Measurements from ENCODE around the gene MBD3L2. TPM values are rescaled to one million over a fixed set of nuclear protein-coding genes. Genes with fewer than 3 reads are reported as not detected.
"Not testable (repeated sequence)": the region's sequence is repeated elsewhere in the genome, so short reads cannot be mapped to it uniquely, and the experiment has no call there.

MBD3L2 gene
- total RNA-seq, 4 donors from 2014 or later, result not detected

GRCh38 chr19:7007859-7008258 lies 41.3 kb upstream of the MBD3L2 start:
- no peaks in the 10 kb centered on the region for H3K27me3 ChIP-seq
- DNase-seq, result no peak
- no peaks in the 10 kb centered on the region for H3K9me3 ChIP-seq
- WGBS, 2 donors, result 57 to 64% methylated on average over 4 of the region's 4 CpGs
- intact Hi-C loops (cut with DNase I), result no loop called here
- H3K27ac ChIP-seq, result no peak overlapping the region
- TF ChIP-seq POLR2A (IDR thresholded peaks at IDR 0.05), result no peak
- TF ChIP-seq, protein P1, sequence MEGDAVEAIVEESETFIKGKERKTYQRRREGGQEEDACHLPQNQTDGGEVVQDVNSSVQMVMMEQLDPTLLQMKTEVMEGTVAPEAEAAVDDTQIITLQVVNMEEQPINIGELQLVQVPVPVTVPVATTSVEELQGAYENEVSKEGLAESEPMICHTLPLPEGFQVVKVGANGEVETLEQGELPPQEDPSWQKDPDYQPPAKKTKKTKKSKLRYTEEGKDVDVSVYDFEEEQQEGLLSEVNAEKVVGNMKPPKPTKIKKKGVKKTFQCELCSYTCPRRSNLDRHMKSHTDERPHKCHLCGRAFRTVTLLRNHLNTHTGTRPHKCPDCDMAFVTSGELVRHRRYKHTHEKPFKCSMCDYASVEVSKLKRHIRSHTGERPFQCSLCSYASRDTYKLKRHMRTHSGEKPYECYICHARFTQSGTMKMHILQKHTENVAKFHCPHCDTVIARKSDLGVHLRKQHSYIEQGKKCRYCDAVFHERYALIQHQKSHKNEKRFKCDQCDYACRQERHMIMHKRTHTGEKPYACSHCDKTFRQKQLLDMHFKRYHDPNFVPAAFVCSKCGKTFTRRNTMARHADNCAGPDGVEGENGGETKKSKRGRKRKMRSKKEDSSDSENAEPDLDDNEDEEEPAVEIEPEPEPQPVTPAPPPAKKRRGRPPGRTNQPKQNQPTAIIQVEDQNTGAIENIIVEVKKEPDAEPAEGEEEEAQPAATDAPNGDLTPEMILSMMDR (IDR thresholded peaks at IDR 0.05), result no peak
- no peaks in the 10 kb centered on the region for H3K36me3 ChIP-seq
- H3K4me1 ChIP-seq, result no peaks in the 10 kb centered on the region
- H3K4me3 ChIP-seq (replicated peaks in 1 of 3), result no peak overlapping the region

GRCh38 chr19:7010722-7011593 lies 38.2 kb upstream of the MBD3L2 start:
- WGBS, 2 donors, result 86 to 87% methylated on average over 11 to 12 of the region's 12 CpGs
- no peak for DNase-seq
- TF ChIP-seq, protein P1 (IDR thresholded peaks at IDR 0.05), result no peak
- no peak for TF ChIP-seq POLR2A (IDR thresholded peaks at IDR 0.05)

DNA sequence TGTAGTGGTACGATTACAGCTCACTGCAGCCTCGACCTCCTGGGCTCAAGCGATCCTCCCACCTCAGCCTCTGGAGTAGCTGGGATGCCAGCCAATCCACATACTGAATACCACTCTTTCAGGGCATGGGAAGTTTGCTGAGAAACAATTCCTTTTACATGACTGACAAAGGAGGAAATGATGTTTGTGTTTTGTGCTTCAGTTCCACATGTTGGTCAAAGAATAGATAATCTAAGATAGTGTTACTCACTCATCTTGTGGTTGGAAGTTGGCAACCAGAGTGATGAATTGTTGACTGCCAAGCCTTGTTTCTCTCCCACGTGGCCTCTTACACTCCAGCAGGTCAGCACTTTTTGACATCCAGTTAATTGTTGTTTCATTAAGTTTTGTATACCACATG lies 35.4 kb upstream of the MBD3L2 start:
- no peak for TF ChIP-seq POLR2A (IDR thresholded peaks at IDR 0.05)
- TF ChIP-seq, protein P1 (IDR thresholded peaks at IDR 0.05), result no peak
- no peaks in the 10 kb centered on the region for H3K27me3 ChIP-seq
- intact Hi-C loops (cut with DNase I), result no loop called here
- WGBS, 2 donors, result 76 to 77% methylated on average over 4 of the region's 4 CpGs
- no peaks in the 10 kb centered on the region for H3K36me3 ChIP-seq
- DNase-seq, result no peak
- H3K4me3 ChIP-seq (replicated peaks in 1 of 3), result no peak overlapping the region
- H3K9me3 ChIP-seq, result no peaks in the 10 kb centered on the region
- no peaks in the 10 kb centered on the region for H3K4me1 ChIP-seq
- H3K27ac ChIP-seq, result no peak overlapping the region

More at GRCh38 chr19:7010722-7011593, 38.2 kb upstream of the MBD3L2 start:
- Histone ChIP-seq H3K4me3 (replicated peaks in 1 of 3) (no peak overlapping the region), H3K36me3 (no peaks in the 10 kb centered on the region), H3K27ac (no peak overlapping the region), H3K9me3 (no peaks in the 10 kb centered on the region), H3K27me3 (no peaks in the 10 kb centered on the region), H3K4me1 (no peaks in the 10 kb centered on the region)
- intact Hi-C loops (cut with DNase I), result no loop called here

GRCh38 chr19:7018828-7019227 lies 30.3 kb upstream of the MBD3L2 start:
- no peak for DNase-seq
- H3K9me3 ChIP-seq, result no peaks in the 10 kb centered on the region
- no peaks in the 10 kb centered on the region for H3K36me3 ChIP-seq
- H3K27me3 ChIP-seq, result no peaks in the 10 kb centered on the region
- intact Hi-C loops (cut with DNase I), result no loop called here
- TF ChIP-seq, protein P1 (IDR thresholded peaks at IDR 0.05), result no peak
- no peak for TF ChIP-seq POLR2A (IDR thresholded peaks at IDR 0.05)
- 62 to 68% methylated on average over 6 of the region's 6 CpGs for WGBS, 2 donors
- H3K4me3 ChIP-seq (replicated peaks in 1 of 3), result no peak overlapping the region
- H3K4me1 ChIP-seq, result no peaks in the 10 kb centered on the region
- no peak overlapping the region for H3K27ac ChIP-seq

GRCh38 chr19:7021331-7021730 lies 27.8 kb upstream of the MBD3L2 start, which contains the start of gene MBD3L2B:
Gene MBD3L2B, minus strand, starts transcription at chr19:7021431. Its CDS starts 34 bp downstream, at chr19:7021397.
- H3K4me1 ChIP-seq; H3K9me3 ChIP-seq; intact Hi-C loops (cut with DNase I); H3K4me3 ChIP-seq (replicated peaks in 1 of 3); DNase-seq; H3K27me3 ChIP-seq; H3K27ac ChIP-seq; H3K36me3 ChIP-seq: not testable (repeated sequence)
- WGBS, 2 donors, result no CpG with 5 or more reads among the region's 6 CpGs

GRCh38 chr19:7028790-7029189 lies 20.3 kb upstream of the MBD3L2 start:
- H3K36me3 ChIP-seq; H3K27me3 ChIP-seq; H3K4me1 ChIP-seq; H3K27ac ChIP-seq; H3K4me3 ChIP-seq (replicated peaks in 1 of 3); intact Hi-C loops (cut with DNase I); DNase-seq; H3K9me3 ChIP-seq: not testable (repeated sequence)
- no CpG with 5 or more reads among the region's 1 CpG for WGBS, 2 donors

DNA sequence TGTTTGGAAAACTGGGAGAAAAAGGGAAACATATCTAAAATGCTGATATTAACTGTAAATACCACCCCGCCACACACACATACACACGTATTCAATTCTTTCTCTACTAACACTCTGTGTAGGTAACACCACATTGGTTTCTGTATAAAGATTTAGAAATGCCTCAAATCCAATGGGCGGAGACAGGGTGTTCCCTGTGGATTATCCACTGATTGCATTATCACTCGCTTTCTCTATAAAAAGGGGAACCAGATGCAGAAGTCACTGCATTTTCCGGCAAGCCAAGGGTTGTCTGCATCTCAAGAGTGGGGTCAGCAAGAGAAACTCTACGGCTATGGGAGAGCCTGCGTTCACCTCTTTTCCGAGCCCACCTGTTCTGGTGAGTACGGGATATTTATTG lies 18.8 kb upstream of the MBD3L2 start, which contains the start of gene MBD3L5:
Gene MBD3L5, plus strand, starts transcription at position 301 of the 400 bp plus-strand sequence. Its CDS starts 34 bp downstream, at position 335.
- intact Hi-C loops (cut with DNase I); H3K36me3 ChIP-seq; H3K9me3 ChIP-seq; DNase-seq; H3K27ac ChIP-seq; H3K4me3 ChIP-seq (replicated peaks in 1 of 3); H3K27me3 ChIP-seq; H3K4me1 ChIP-seq: not testable (repeated sequence)
- no CpG with 5 or more reads among the region's 9 CpGs for WGBS, 2 donors

GRCh38 chr19:7040079-7040478 lies 9.0 kb upstream of the MBD3L2 start, which contains the start of gene MBD3L4:
Gene MBD3L4, minus strand, starts transcription at chr19:7040179. Its CDS starts 35 bp downstream, at chr19:7040144.
- H3K9me3 ChIP-seq; H3K27me3 ChIP-seq; H3K4me1 ChIP-seq; H3K4me3 ChIP-seq (replicated peaks in 1 of 3); H3K27ac ChIP-seq; H3K36me3 ChIP-seq; DNase-seq; intact Hi-C loops (cut with DNase I): not testable (repeated sequence)
- 86% methylated on average over 2 of the region's 9 CpGs; no CpG with 5 or more reads in 1 of the 2 donors for WGBS, 2 donors

Measured in thyroid gland (tissue), 4 donors.